Esophagus (tissue), 2 donors: ENCODE data around the gene C12orf50. TPM values are rescaled to one million over a fixed set of nuclear protein-coding genes. Genes with fewer than 3 reads are reported as not detected.

Experiments used
- H3K27ac ChIP-seq, 2 donors: one replicate each; pipeline ENCODE4 v1.5.1; 2013; ENCODE audit warnings: low read depth in 2 of 2, mild to moderate bottlenecking in 2 of 2, inconsistent platforms in 1 of 2, low read length in 1 of 2, moderate library complexity in 1 of 2
- H3K27me3 ChIP-seq, 2 donors: one replicate each; pipeline ENCODE4 v1.6.1; 2013; ENCODE audit warnings: low read length in 2 of 2, control low read depth in 1 of 2, mild to moderate bottlenecking in 1 of 2; ENCODE audit not compliant: insufficient read depth in 2 of 2, control insufficient read depth in 1 of 2
- H3K36me3 ChIP-seq, 2 donors: one replicate each; pipeline ENCODE4 v1.6.1; 2013; ENCODE audit warnings: low read length in 1 of 2; ENCODE audit not compliant: control insufficient read depth in 2 of 2, insufficient read depth in 2 of 2
- H3K4me1 ChIP-seq, 2 donors: one replicate each; pipeline ENCODE4 v1.6.1; 2013; ENCODE audit warnings: low read length in 1 of 2; ENCODE audit not compliant: control insufficient read depth in 2 of 2, insufficient read depth in 2 of 2
- H3K4me3 ChIP-seq, 2 donors: one replicate each; pipeline ENCODE4 v1.5.1; 2013; ENCODE audit warnings: low read length in 2 of 2, mild to moderate bottlenecking in 2 of 2, low read depth in 1 of 2, moderate library complexity in 1 of 2
- H3K9me3 ChIP-seq, 2 donors: one replicate each; pipeline ENCODE4 v1.6.1; 2013; ENCODE audit warnings: mild to moderate bottlenecking in 2 of 2, low read depth in 1 of 2, low read length in 1 of 2, moderate library complexity in 1 of 2; ENCODE audit not compliant: control insufficient read depth in 2 of 2, insufficient read depth in 1 of 2
- WGBS, 2 donors: extraction: QIAGEN DNeasy Blood & Tissue Kit; methylation state at CpG; one replicate each; pipeline ENCODE4 v1.1.7; 2013; 5-methylcytosine and 5-hydroxymethylcytosine counted together
- polyA plus RNA-seq, 2 donors: library from polyadenylated mRNA; stranded (reverse); fragments of 200-250 nt; gene quantifications; one replicate each; pipeline ENCODE4 v1.2.3, GENCODE V29; 2013
- donor health status: healthy with polysubstance abuse.
- donor health status: Bipolar disorder and iron deficiency.

C12orf50 gene
- polyA plus RNA-seq, 2 donors = not detected

DNA sequence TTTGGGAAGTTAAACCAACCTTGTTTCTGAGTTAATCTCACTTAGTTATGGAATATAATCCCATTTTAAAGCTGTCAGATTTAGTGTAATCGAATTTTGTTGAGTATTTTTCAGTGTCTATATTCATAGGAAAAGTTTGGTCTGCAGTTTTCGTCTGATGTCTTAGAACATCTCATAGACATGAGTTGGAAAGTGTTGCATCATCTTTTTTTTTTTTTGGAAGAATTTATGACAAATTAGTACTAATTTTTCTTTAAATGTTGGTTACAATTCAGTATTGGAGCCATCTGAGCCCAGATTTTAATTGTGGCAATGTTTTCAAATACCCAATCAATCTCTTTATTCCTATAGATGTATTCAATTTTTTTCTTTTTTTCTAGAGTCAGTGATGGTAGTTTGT, 27.9 kb downstream of the C12orf50 start:
- Histone ChIP-seq H3K4me1 (no peaks in the 10 kb centered on the region), H3K27ac (no peak overlapping the region), H3K9me3 (no peaks in the 10 kb centered on the region), H3K4me3 (no peak overlapping the region), H3K36me3 (no peaks in the 10 kb centered on the region), H3K27me3 (no peaks in the 10 kb centered on the region)
- WGBS, 2 donors = 81 to 83% methylated on average over 2 of the region's 2 CpGs

DNA sequence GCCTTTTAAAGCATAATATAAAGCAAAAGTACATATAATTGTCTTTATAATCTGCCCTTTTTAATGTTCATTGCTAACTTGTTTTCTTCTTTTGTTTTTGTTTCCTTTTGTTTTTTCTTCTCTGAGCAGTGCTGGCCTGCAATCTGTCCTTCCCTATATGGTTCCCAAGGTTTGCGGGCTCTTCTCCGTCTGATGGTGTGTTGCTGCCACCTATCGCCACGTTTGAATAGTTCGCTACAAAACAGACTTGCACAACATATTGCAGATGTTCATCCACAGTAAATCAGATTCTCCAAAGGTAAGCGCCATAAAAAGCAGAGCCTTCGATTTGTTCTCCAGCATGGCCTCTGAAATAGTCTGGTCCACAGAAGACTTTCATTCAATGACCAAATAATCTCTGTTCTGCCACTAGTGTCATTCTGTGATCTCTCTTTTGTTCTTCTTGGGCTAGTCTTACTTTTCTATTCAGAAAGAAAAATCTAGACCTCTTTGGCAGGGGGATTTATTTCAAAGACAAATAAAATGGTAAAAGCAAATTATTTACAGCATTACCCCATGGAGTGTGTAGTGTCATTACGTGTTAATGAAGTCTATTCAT, 33.5 kb downstream of the C12orf50 start:
- no peak overlapping the region for H3K4me3 ChIP-seq
- H3K27me3 ChIP-seq = no peaks in the 10 kb centered on the region
- 4 to 5% methylated on average over 8 of the region's 8 CpGs for WGBS, 2 donors
- no peaks in the 10 kb centered on the region for H3K9me3 ChIP-seq
- no peak overlapping the region for H3K27ac ChIP-seq
- H3K36me3 ChIP-seq = no peaks in the 10 kb centered on the region
- no peaks in the 10 kb centered on the region for H3K4me1 ChIP-seq

DNA sequence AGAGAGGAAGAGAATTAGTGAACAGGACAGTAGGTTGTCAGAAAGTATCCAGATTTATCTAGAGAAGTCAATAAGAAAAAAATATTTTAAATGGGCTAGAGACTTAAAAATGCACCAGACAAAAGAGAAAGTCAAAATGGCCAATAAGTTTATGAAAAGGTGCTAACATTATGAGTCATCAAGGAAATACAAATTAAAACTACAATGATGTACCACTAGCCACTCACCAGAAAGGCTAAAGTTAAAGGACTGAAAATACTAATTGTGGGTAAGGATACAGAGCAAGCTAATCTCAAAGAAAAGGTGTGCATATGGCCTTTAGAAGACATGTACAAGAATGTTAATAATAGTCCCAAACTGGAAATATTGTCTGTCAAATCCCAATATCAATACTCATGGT, 37.7 kb downstream of the C12orf50 start:
- H3K4me1 ChIP-seq = no peaks in the 10 kb centered on the region
- H3K27ac ChIP-seq = no peak overlapping the region
- no peaks in the 10 kb centered on the region for H3K9me3 ChIP-seq
- no peaks in the 10 kb centered on the region for H3K36me3 ChIP-seq
- H3K4me3 ChIP-seq = no peak overlapping the region
- no peaks in the 10 kb centered on the region for H3K27me3 ChIP-seq

DNA sequence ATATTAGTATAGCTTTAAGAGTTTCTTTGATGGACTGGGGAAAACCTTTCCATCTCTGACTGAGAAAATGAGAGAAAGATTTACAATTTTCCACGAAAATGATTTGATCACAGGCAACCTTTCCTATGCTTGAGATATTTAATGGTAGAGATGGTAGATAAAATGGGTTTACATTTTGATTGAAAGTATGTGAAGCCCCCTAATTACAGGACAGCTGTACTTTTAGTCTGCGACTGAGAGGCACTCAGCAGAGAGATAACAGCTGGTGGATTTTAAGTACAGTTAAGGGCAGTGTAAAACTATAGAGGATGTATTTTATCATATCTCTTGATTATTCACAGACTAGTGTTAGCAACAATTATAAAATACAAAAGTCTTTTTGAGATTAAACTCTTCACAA, 40.7 kb downstream of the C12orf50 start:
- Histone ChIP-seq H3K4me1 (no peaks in the 10 kb centered on the region), H3K27ac (no peak overlapping the region), H3K36me3 (no peaks in the 10 kb centered on the region), H3K27me3 (no peaks in the 10 kb centered on the region), H3K4me3 (no peak overlapping the region), H3K9me3 (no peaks in the 10 kb centered on the region)
- WGBS, 2 donors = 72 to 81% methylated on average over 2 of the region's 2 CpGs

DNA sequence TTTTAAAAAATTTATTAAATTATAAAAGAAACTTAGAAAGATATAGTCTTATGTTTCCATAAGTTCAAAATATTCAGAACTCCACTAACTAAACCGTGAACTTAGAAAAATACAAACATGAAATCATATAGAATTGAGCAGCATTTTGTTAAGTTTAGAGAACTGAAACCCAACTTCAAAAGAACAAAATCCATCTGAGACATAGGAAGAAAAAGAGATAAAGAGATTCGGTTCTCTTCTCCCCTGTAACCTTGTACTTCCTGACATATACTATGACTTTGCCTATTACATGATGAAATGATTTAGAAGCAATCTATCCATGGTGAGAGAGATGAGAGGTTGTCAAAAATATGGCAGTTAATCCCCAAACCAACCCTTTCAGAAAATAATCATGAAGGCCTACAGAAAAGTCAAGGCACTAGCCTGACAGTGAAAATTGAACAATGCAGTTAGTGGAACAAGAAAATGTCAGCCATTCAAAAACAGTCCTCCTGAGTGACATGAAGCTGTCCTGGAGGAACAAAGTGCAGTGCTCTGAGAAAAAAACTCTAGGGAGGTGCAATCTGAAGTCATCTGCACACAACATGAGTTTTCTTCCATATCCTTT, 44.0 kb downstream of the C12orf50 start:
- H3K4me3 ChIP-seq = no peak overlapping the region
- no peaks in the 10 kb centered on the region for H3K36me3 ChIP-seq
- no peaks in the 10 kb centered on the region for H3K4me1 ChIP-seq
- 83 to 89% methylated on average over 2 of the region's 2 CpGs for WGBS, 2 donors
- no peak overlapping the region for H3K27ac ChIP-seq
- no peaks in the 10 kb centered on the region for H3K27me3 ChIP-seq
- no peaks in the 10 kb centered on the region for H3K9me3 ChIP-seq

DNA sequence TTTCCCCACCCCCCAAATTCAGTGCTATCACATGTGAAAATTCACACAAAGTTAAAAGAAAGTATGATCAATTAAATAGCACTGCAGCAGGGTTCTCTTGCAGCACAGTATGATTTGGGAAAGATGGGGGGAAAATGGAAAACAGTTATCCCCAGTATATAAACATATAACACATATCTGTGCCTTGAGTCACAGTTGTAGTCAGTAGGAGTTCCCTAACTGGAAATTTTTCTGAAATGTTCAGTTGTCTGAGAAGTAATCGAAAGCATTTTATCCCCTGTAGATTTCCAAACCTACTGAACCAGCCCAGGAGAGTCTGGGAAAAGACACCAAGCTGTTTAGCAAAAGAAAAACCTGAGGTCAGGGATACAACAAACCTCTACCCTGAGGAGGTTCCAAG, 47.0 kb downstream of the C12orf50 start:
- no peaks in the 10 kb centered on the region for H3K9me3 ChIP-seq
- 85 to 88% methylated on average over 1 of the region's 1 CpG for WGBS, 2 donors
- no peaks in the 10 kb centered on the region for H3K4me1 ChIP-seq
- no peaks in the 10 kb centered on the region for H3K36me3 ChIP-seq
- no peaks in the 10 kb centered on the region for H3K27me3 ChIP-seq
- H3K27ac ChIP-seq = no peak overlapping the region
- H3K4me3 ChIP-seq = no peak overlapping the region

DNA sequence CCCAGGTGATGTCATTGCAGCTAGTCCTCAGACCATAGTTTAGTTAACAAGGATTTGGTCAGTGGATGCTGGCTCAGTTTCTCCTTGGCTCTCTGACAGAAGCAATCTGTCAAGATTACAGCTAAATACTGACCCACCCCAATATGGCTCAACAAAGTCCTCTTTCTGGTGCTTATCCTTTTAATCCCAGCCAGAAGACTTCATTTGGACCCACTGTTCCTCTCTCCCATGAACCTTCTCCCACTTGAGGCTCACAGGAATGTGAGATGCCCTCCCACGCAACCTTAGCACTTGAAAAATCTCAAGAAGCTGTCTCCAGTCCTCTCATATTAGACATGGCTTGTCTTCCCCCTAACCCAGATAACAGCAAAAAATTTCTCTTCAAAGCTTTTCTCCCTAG, 47.7 kb downstream of the C12orf50 start:
- Histone ChIP-seq H3K9me3 (no peaks in the 10 kb centered on the region), H3K27ac (no peak overlapping the region), H3K27me3 (no peaks in the 10 kb centered on the region), H3K4me1 (no peaks in the 10 kb centered on the region), H3K4me3 (no peak overlapping the region), H3K36me3 (no peaks in the 10 kb centered on the region)
- WGBS, 2 donors = 67 to 90% methylated on average over 1 of the region's 1 CpG

DNA sequence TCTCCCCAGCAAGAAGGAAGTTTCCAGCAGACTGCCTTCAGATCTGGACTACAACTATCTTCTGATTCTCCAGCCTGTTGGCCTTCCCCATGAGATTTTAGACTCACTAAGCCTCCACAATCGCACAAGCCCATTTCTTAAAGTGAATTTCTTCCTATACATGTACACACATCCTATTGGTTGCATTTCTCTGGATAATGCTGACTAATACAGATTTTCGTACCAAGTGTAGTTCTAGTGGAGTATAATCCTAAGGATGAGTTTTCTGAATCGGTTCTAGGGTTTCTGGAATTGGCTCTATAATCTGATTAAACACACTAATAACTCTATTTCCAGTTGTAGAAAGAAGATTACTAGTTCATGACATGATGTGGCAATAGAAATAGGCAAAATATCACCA, 53.3 kb downstream of the C12orf50 start:
- no peak overlapping the region for H3K4me3 ChIP-seq
- H3K9me3 ChIP-seq = no peaks in the 10 kb centered on the region
- 88% methylated on average over 3 of the region's 3 CpGs for WGBS, 2 donors
- H3K27ac ChIP-seq = no peak overlapping the region
- no peaks in the 10 kb centered on the region for H3K36me3 ChIP-seq
- no peaks in the 10 kb centered on the region for H3K27me3 ChIP-seq
- H3K4me1 ChIP-seq = no peaks in the 10 kb centered on the region

DNA sequence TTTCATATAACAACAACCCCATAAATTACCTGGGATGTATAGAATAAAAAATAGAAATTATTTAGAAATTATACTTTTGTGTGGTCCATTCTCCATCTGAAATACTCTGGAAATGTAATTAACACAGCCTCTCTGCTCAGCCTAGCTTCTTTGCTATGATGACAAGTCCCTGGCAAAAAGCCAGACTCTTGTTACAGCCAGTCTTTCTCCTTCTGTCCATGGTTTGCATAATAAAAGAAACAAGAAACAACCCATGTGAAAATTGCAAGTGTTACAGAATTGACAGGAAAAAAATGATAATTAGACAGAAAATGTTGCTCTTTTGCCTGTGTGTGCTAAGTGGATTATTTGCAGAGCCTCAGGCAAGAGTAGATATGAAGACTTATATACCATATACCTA, 61.3 kb downstream of the C12orf50 start:
- no peak overlapping the region for H3K27ac ChIP-seq
- H3K9me3 ChIP-seq = no peaks in the 10 kb centered on the region
- no peak overlapping the region for H3K4me3 ChIP-seq
- H3K36me3 ChIP-seq = no peaks in the 10 kb centered on the region
- no peaks in the 10 kb centered on the region for H3K4me1 ChIP-seq
- H3K27me3 ChIP-seq = no peaks in the 10 kb centered on the region

DNA sequence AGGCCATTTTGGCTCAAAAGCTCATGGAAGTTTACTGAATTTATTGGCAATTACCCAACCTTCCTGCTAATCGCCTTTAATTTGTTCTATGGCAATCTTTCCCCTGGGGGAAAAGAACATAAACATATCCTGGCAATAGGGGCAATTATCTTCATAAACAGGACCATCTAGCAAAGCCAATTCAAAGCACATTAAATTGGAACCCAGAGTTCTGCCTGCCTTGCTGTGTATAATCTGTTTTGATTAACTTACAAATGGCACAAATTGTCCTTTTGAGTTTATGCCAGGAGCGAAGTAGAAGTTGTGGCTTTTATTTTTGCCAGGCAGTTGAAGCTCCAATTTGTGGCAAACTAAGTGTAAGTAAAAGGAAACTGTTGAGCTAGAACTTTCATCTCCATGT, 68.6 kb downstream of the C12orf50 start:
- 40 to 46% methylated on average over 2 of the region's 2 CpGs for WGBS, 2 donors

More for the DNA sequence above, 68.6 kb downstream of the C12orf50 start:
- Histone ChIP-seq H3K27me3 (no peaks in the 10 kb centered on the region), H3K4me3 (no peak overlapping the region), H3K27ac (no peak overlapping the region), H3K9me3 (no peaks in the 10 kb centered on the region), H3K36me3 (no peaks in the 10 kb centered on the region), H3K4me1 (no peaks in the 10 kb centered on the region)
